CD4-positive, alpha-beta T cell (primary cell): ENCODE results near the gene DPAGT1. TPM values are rescaled to one million over a fixed set of nuclear protein-coding genes. Genes with fewer than 3 reads are reported as not detected.

ENCODE experiments used
- ATAC-seq: fragments of 200-7000 bp; cut with Tn5 transposase; one replicate; pipeline ENCODE4 v1.10.0; 2022; ENCODE audit warnings: mild to moderate bottlenecking; ENCODE audit not compliant: poor library complexity
- CTCF ChIA-PET: fragments of 350-600 bp; sonication (Branson Sonifier 250); formaldehyde crosslinking; loops from one replicate; lab custom pipeline; 2021; ENCODE audit warnings: antibody characterized with exemption, inconsistent platforms; lab: Charles Lee
- POLR2A ChIA-PET: fragments of 350-600 bp; sonication (Branson Sonifier 250); formaldehyde crosslinking; loops from one replicate; lab custom pipeline; 2021; ENCODE audit warnings: antibody characterized with exemption, inconsistent platforms; lab: Charles Lee
- DNase-seq, 14 experiments: peaks; one replicate each; pipeline ENCODE4 v3.0.0-alpha.2; 2013 to 2020; ENCODE audit warnings: mixed read lengths in 2 of 14
- H3K27ac ChIP-seq, 2 donors: one replicate each; pipeline versions ENCODE4 v1.5.1 to v1.7.0; 2013; ENCODE audit warnings: low read length in 2 of 2, low read depth in 1 of 2, mild to moderate bottlenecking in 1 of 2
- H3K27me3 ChIP-seq, 2 experiments: 1 replicate in 1 of 2; 2 replicates in 1 of 2; pipeline versions ENCODE4 v1.6.1 to v1.7.0; 2013; ENCODE audit warnings: low read length in 2 of 2, control low read depth in 1 of 2, mild to moderate bottlenecking in 1 of 2, moderate library complexity in 1 of 2; ENCODE audit not compliant: insufficient read depth in 2 of 2, control insufficient read depth in 1 of 2
- H3K36me3 ChIP-seq: one replicate; pipeline ENCODE4 v1.6.1; 2013; ENCODE audit warnings: low read length, control low read depth; ENCODE audit not compliant: insufficient read depth
- H3K4me1 ChIP-seq: one replicate; pipeline ENCODE4 v1.6.1; 2013; ENCODE audit warnings: low read length, control low read depth; ENCODE audit not compliant: insufficient read depth
- H3K4me3 ChIP-seq: one replicate; pipeline ENCODE4 v1.5.1; 2013; ENCODE audit warnings: mild to moderate bottlenecking, low read length, moderate library complexity
- H3K9me3 ChIP-seq, 2 experiments: 1 replicate in 1 of 2; 2 replicates in 1 of 2; pipeline versions ENCODE4 v1.6.1 to v1.7.0; 2013; ENCODE audit warnings: low read length in 2 of 2, mild to moderate bottlenecking in 2 of 2, control low read depth in 1 of 2, moderate library complexity in 1 of 2; ENCODE audit not compliant: control insufficient read depth in 1 of 2, insufficient read depth in 1 of 2
- H3K27ac Mint-ChIP-seq: one replicate; pipeline ENCODE4 v1.8.0; 2020; ENCODE audit warnings: mixed read lengths
- H3K27me3 Mint-ChIP-seq: one replicate; pipeline ENCODE4 v1.8.0; 2021; ENCODE audit warnings: mixed read lengths
- H3K36me3 Mint-ChIP-seq: one replicate; pipeline ENCODE4 v1.8.0; 2021; ENCODE audit warnings: low read depth, mixed read lengths
- H3K4me1 Mint-ChIP-seq: one replicate; pipeline ENCODE4 v1.8.0; 2021; ENCODE audit warnings: low read depth, mixed read lengths
- H3K4me3 Mint-ChIP-seq: one replicate; pipeline ENCODE4 v1.8.0; 2020; ENCODE audit warnings: mild to moderate bottlenecking, mixed read lengths
- H3K9me3 Mint-ChIP-seq: one replicate; pipeline ENCODE4 v1.8.0; 2020; ENCODE audit warnings: mixed read lengths
- intact Hi-C, 2 experiments: fragments of 100-400 bp; cut with DNase I in 1 of 2; cut with micrococcal nuclease in 1 of 2; formaldehyde crosslinking; loops; one replicate each; pipeline versions ENCODE4 v1.15.1 to v1.9.0; 2023 to 2025; cut with DNase I, micrococcal nuclease
- total RNA-seq, 174 experiments: library from RNA in 2 of 174; stranded (reverse) in 2 of 174; gene quantifications; one replicate each; pipeline ENCODE4 v1.2.3 and lab custom pipeline; 2021 to 2026
- TF ChIP-seq, protein P1 (sequence below): fragments of 200-600 bp; IDR thresholded peaks from one replicate; pipeline ENCODE4 v1.8.0; 2022; ENCODE audit warnings: antibody characterized with exemption, mild to moderate bottlenecking

Gene DPAGT1
- total RNA-seq, 2 experiments from 2014 or later = 9.5 to 11.7 TPM

- no peak for DNase-seq
- CTCF ChIA-PET = no interaction called here
- H3K36me3 Mint-ChIP-seq = peaks cover 77% of the 10 kb centered on the region
- no peak for ATAC-seq
- H3K27me3 Mint-ChIP-seq = no peaks in the 10 kb centered on the region
- Histone ChIP-seq H3K36me3 (peaks cover 79% of the 10 kb centered on the region), H3K4me3 (no peak overlapping the region), H3K9me3 (no peaks in the 10 kb centered on the region), H3K4me1 (no peaks in the 10 kb centered on the region), H3K27ac (no peak overlapping the region), H3K27me3 (no peaks in the 10 kb centered on the region)
- H3K27ac Mint-ChIP-seq = no peak overlapping the region
- no peaks in the 10 kb centered on the region for H3K4me1 Mint-ChIP-seq
- no peaks in the 10 kb centered on the region for H3K9me3 Mint-ChIP-seq
- intact Hi-C loops = no loop called here
- H3K4me3 Mint-ChIP-seq = no peak overlapping the region
- TF ChIP-seq, protein P1, sequence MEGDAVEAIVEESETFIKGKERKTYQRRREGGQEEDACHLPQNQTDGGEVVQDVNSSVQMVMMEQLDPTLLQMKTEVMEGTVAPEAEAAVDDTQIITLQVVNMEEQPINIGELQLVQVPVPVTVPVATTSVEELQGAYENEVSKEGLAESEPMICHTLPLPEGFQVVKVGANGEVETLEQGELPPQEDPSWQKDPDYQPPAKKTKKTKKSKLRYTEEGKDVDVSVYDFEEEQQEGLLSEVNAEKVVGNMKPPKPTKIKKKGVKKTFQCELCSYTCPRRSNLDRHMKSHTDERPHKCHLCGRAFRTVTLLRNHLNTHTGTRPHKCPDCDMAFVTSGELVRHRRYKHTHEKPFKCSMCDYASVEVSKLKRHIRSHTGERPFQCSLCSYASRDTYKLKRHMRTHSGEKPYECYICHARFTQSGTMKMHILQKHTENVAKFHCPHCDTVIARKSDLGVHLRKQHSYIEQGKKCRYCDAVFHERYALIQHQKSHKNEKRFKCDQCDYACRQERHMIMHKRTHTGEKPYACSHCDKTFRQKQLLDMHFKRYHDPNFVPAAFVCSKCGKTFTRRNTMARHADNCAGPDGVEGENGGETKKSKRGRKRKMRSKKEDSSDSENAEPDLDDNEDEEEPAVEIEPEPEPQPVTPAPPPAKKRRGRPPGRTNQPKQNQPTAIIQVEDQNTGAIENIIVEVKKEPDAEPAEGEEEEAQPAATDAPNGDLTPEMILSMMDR = no peak
- POLR2A ChIA-PET = interaction anchor here (1.2 kb wide), 1 partner anchor 11 kb away, joined by 9 read pairs; the partner anchor contains the start of gene VPS11
Measured at GRCh38 chr11:119078675-119079420, 22.8 kb downstream of the DPAGT1 start.

GRCh38 chr11:119077839-119078238, 23.8 kb downstream of the DPAGT1 start:
- Mint-ChIP-seq H3K27ac (no peak overlapping the region), H3K9me3 (no peaks in the 10 kb centered on the region), H3K36me3 (peaks cover 87% of the 10 kb centered on the region), H3K4me1 (no peaks in the 10 kb centered on the region), H3K27me3 (no peaks in the 10 kb centered on the region), H3K4me3 (no peak overlapping the region)
- TF ChIP-seq, protein P1 = no peak
- ATAC-seq (no peak), DNase-seq (no peak)
- Histone ChIP-seq H3K36me3 (peaks cover 89% of the 10 kb centered on the region), H3K27ac (no peak overlapping the region), H3K9me3 (no peaks in the 10 kb centered on the region), H3K27me3 (no peaks in the 10 kb centered on the region), H3K4me1 (no peaks in the 10 kb centered on the region), H3K4me3 (no peak overlapping the region)
- POLR2A ChIA-PET = interaction anchor here (1.2 kb wide), 1 partner anchor 10 kb away, joined by 9 read pairs; the partner anchor contains the start of gene VPS11
- intact Hi-C loops = no loop called here
- CTCF ChIA-PET = interaction anchor here (0.6 kb wide), 1 partner anchor 938 kb away, joined by 3 read pairs; no protein-coding TSS in a partner anchor

- TF ChIP-seq, protein P1 = no peak
- Mint-ChIP-seq H3K4me1 (peaks cover 45% of the 10 kb centered on the region), H3K4me3 (peak within 1 kb of the TSS; percentile 91), H3K36me3 (peaks cover 47% of the 10 kb centered on the region), H3K27ac (peak within 1 kb of the TSS; percentile 90), H3K9me3 (no peaks in the 10 kb centered on the region), H3K27me3 (no peaks in the 10 kb centered on the region)
- peak; percentile 91 for ATAC-seq
- H3K27ac ChIP-seq = peak within 1 kb of the TSS; percentile 84 to 95
- ChIA-PET CTCF (interaction anchor here (1.0 to 3.9 kb wide), 6 partner anchors 10 to 289 kb away, joined by 3 to 22 read pairs (median 4); partner anchors contain the start of genes HMBS, HYOU1, NLRX1 and SLC37A4), POLR2A (interaction anchor here (0.6 to 2.2 kb wide), 40 partner anchors 9 to 669 kb away, joined by 3 to 55 read pairs (median 4); partner anchors contain the start of genes C2CD2L, CBL, CENATAC and DDX6)
- H3K27me3 ChIP-seq = no peaks in the 10 kb centered on the region
- H3K4me1 ChIP-seq = peaks cover 43% of the 10 kb centered on the region
- intact Hi-C loops = loop anchor here (1.0 to 5.0 kb wide), 9 partner anchors 10 to 55 kb away; partner anchors contain the start of genes DPAGT1 (in 2 of the 2), HINFP (in 2 of the 2), RPS25 (in 2 of the 2) and TRAPPC4 (in 2 of the 2)
- no peaks in the 10 kb centered on the region for H3K9me3 ChIP-seq
- peaks cover 29% of the 10 kb centered on the region for H3K36me3 ChIP-seq
- DNase-seq = peak; percentile 93 to 99 (median 98)
- peak within 1 kb of the TSS; percentile 99 for H3K4me3 ChIP-seq
Measured at GRCh38 chr11:119067371-119068222, 34.1 kb downstream of the DPAGT1 start, which contains the start of gene VPS11. VPS11 (plus strand) TSS chr11:119067818; CDS start chr11:119067824, 6 bp downstream.
